ENCODE measurements around the gene CDK5R2.

- TF ChIP-seq POLR2A (IDR thresholded peaks at IDR 0.05) (no peak), POLR2AphosphoS5 (IDR thresholded peaks at IDR 0.05) (no peak)
- TF ChIP-seq, protein P1, sequence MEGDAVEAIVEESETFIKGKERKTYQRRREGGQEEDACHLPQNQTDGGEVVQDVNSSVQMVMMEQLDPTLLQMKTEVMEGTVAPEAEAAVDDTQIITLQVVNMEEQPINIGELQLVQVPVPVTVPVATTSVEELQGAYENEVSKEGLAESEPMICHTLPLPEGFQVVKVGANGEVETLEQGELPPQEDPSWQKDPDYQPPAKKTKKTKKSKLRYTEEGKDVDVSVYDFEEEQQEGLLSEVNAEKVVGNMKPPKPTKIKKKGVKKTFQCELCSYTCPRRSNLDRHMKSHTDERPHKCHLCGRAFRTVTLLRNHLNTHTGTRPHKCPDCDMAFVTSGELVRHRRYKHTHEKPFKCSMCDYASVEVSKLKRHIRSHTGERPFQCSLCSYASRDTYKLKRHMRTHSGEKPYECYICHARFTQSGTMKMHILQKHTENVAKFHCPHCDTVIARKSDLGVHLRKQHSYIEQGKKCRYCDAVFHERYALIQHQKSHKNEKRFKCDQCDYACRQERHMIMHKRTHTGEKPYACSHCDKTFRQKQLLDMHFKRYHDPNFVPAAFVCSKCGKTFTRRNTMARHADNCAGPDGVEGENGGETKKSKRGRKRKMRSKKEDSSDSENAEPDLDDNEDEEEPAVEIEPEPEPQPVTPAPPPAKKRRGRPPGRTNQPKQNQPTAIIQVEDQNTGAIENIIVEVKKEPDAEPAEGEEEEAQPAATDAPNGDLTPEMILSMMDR (IDR thresholded peaks at IDR 0.05): no peak
These were observed 1.8 kb downstream of the CDK5R2 start for GRCh38 chr2:218961229-218961628.
